AG04450 (cell line): ENCODE results near the gene ACSL6. TPM values are rescaled to one million over a fixed set of nuclear protein-coding genes. Genes with fewer than 3 reads are reported as not detected.

Source experiments
- CTCF ChIA-PET: fragments of 300-600, 350-600 bp; formaldehyde crosslinking; extraction: SDS; loops from one replicate; lab custom pipeline; 2022; ENCODE audit warnings: antibody characterized with exemption, inconsistent platforms; lab: Charles Lee
- POLR2A ChIA-PET: fragments of 350-600 bp; formaldehyde crosslinking; extraction: SDS; loops from one replicate; lab custom pipeline; 2021; ENCODE audit warnings: antibody characterized with exemption, inconsistent platforms; lab: Yijun Ruan, JAX
- DNase-seq: peaks from one replicate; pipeline ENCODE4 v3.0.0-alpha.2; 2011; ENCODE audit warnings: low read depth, low spot score
- H3K27ac ChIP-seq: one replicate; pipeline ENCODE4 v1.5.1; 2012; ENCODE audit warnings: low read depth, low read length, control low read depth
- H3K27me3 ChIP-seq: one replicate; pipeline ENCODE4 v1.6.0; 2012; ENCODE audit warnings: low read length; ENCODE audit not compliant: control insufficient read depth, insufficient read depth
- H3K4me3 ChIP-seq: 2 replicates; pipeline ENCODE4 v1.5.1; 2011; ENCODE audit warnings: mild to moderate bottlenecking, low read depth, low read length, control low read depth
- H3K9me3 ChIP-seq: 2 replicates; pipeline ENCODE4 v1.5.1; 2012; ENCODE audit warnings: low read length; ENCODE audit not compliant: control insufficient read depth, insufficient read depth
- CTCF ChIP-seq: IDR thresholded peaks from 2 replicates; pipeline ENCODE4 v1.5.1; 2011; ENCODE audit warnings: low read depth, low read length, control low read depth, inconsistent platforms
- polyA plus RNA-seq: library from polyadenylated mRNA; depleted of rRNA; stranded (reverse); fragments of >200 nt; gene quantifications from 2 replicates; pipeline ENCODE4 v1.2.3, GENCODE V29; 2011

ACSL6 gene
- polyA plus RNA-seq, 1 experiment: not detected

GRCh38 chr5:132044207-132044606 lies 32.7 kb upstream of the ACSL6 start:
- H3K27me3 ChIP-seq: peaks cover 12% of the 10 kb centered on the region
- no peaks in the 10 kb centered on the region for H3K9me3 ChIP-seq
- DNase-seq: no peak
- CTCF ChIA-PET: no interaction called here
- TF ChIP-seq CTCF: no peak
- no peak overlapping the region for H3K4me3 ChIP-seq
- no peak overlapping the region for H3K27ac ChIP-seq
- POLR2A ChIA-PET: no interaction called here

- no peak for TF ChIP-seq CTCF
- Histone ChIP-seq H3K27me3 (peaks cover 2% of the 10 kb centered on the region), H3K4me3 (no peak overlapping the region), H3K27ac (no peak overlapping the region), H3K9me3 (no peaks in the 10 kb centered on the region)
- ChIA-PET CTCF (no interaction called here), POLR2A (no interaction called here)
- DNase-seq: no peak
These were observed 25.9 kb upstream of the ACSL6 start for GRCh38 chr5:132037353-132037752.

GRCh38 chr5:132033122-132033521 lies 21.7 kb upstream of the ACSL6 start:
- POLR2A ChIA-PET: no interaction called here
- Histone ChIP-seq H3K27me3 (no peaks in the 10 kb centered on the region), H3K27ac (no peak overlapping the region), H3K4me3 (no peak overlapping the region), H3K9me3 (no peaks in the 10 kb centered on the region)
- no peak for TF ChIP-seq CTCF
- CTCF ChIA-PET: no interaction called here
- DNase-seq: no peak

- H3K27me3 ChIP-seq: no peaks in the 10 kb centered on the region
- H3K27ac ChIP-seq: no peak overlapping the region
- POLR2A ChIA-PET: no interaction called here
- H3K9me3 ChIP-seq: no peaks in the 10 kb centered on the region
- H3K4me3 ChIP-seq: no peak overlapping the region
- TF ChIP-seq CTCF: no peak
- no peak for DNase-seq
- CTCF ChIA-PET: no interaction called here
These were observed 20.7 kb upstream of the ACSL6 start for GRCh38 chr5:132032196-132032595.

- Histone ChIP-seq H3K27ac (no peak overlapping the region), H3K27me3 (no peaks in the 10 kb centered on the region), H3K4me3 (no peak overlapping the region), H3K9me3 (no peaks in the 10 kb centered on the region)
- CTCF ChIA-PET: no interaction called here
- no peak for DNase-seq
- POLR2A ChIA-PET: no interaction called here
- TF ChIP-seq CTCF: no peak
These were observed 19.2 kb upstream of the ACSL6 start for GRCh38 chr5:132030610-132031009.
